Measurements from ENCODE around the gene C2orf42.
"Not testable (repeated sequence)": the region's sequence is repeated elsewhere in the genome, so short reads cannot be mapped to it uniquely, and the experiment has no call there.

The C2orf42 gene

DNA sequence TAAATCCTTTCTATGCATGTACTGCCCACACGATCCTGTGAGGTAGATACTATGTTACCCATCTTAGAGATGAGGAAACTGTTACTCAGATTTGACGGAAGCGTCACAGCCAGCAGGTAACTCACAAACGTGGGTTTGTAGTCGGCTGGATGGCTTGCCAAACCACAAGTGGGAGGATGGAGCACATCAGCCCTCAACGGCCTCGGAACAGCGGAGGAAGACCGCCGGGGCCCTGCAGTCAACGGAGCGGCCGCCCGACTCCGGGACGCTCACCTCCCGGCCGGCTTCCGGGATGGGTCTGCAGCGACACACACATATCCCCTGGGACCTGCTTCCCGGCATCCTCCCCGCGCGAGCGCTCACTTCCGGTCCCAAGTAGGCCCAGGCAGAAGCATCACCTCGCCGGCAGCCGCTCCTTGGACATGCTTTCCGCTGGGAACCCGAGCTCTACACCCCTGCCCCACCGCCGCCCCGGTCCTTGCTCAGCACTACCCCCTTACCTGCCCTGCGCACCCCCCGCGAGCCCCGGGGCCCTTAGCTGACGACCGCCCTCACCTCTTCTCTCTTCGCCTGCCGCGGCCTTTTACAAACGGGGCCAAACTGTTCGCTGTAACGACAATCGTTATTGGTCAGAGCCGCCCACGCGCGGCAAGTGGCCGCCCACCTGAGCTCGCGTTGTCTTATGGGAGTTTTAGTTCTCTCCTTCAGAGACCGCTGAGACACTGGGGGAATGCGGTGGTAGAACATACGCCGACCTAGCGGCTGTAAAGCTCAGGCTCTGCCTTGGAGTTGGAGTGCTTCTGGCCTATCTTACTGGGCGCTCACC, at the start of gene C2orf42:
C2orf42 (minus strand) TSS at position 602 of the 826 bp plus-strand sequence. CDS start 9,034 bp downstream, outside the sequence.
- H3K9ac ChIP-seq (ENCODE audit: low read length in 2 of 2) = peak within 1 kb of the TSS; percentile 79 to 97
- no peaks in the 10 kb centered on the region for H3K9me3 ChIP-seq (ENCODE audit: control insufficient read depth in 2 of 2, low read length in 2 of 2)
- no peaks in the 10 kb centered on the region for H3K27me3 ChIP-seq (ENCODE audit: control insufficient read depth in 1 of 2, insufficient read depth in 2 of 2, low read length in 2 of 2)
- peak within 1 kb of the TSS; percentile 97 for H3K27ac ChIP-seq (ENCODE audit: low read length)
- no peaks in the 10 kb centered on the region for H3K36me3 ChIP-seq (ENCODE audit: control insufficient read depth in 2 of 2, insufficient read depth in 2 of 2, low read length in 2 of 2)
- H3K4me1 ChIP-seq (ENCODE audit: control insufficient read depth, insufficient read depth, low read length) = peaks cover 6% of the 10 kb centered on the region
- peak within 1 kb of the TSS; percentile 78 to 96 for H3K4me3 ChIP-seq (ENCODE audit: low read length in 2 of 2)

DNA sequence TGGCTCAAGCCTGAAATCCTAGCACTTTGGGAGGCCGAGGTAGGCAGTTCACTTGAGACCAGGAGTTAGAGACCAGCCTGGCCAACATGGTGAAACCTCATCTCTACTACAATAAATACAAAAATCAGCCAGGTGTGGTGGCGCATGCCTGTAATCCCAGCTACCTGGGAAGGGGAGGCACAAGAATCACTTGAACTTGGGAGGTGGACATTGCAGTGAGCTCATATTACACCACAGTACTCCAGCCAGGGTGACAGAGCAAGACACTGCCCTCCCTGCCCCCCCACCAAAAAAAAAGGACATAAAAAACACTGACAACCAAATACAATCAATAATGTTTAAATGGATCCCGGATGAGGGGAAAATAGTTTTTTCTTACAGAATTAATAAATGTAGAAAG, 49.8 kb upstream of the C2orf42 start:
- Histone ChIP-seq H3K9ac (ENCODE audit: low read length in 2 of 2) (no peak overlapping the region), H3K9me3 (ENCODE audit: control insufficient read depth in 2 of 2, low read length in 2 of 2) (no peaks in the 10 kb centered on the region), H3K27ac (ENCODE audit: low read length) (no peak overlapping the region), H3K36me3 (ENCODE audit: control insufficient read depth in 2 of 2, insufficient read depth in 2 of 2, low read length in 2 of 2) (peaks cover 0 to 2% of the 10 kb centered on the region in 2 donors), H3K4me1 (ENCODE audit: control insufficient read depth, insufficient read depth, low read length) (peaks cover 3% of the 10 kb centered on the region), H3K4me3 (ENCODE audit: low read length in 2 of 2) (no peak overlapping the region), H3K27me3 (ENCODE audit: control insufficient read depth in 1 of 2, insufficient read depth in 2 of 2, low read length in 2 of 2) (no peaks in the 10 kb centered on the region)

DNA sequence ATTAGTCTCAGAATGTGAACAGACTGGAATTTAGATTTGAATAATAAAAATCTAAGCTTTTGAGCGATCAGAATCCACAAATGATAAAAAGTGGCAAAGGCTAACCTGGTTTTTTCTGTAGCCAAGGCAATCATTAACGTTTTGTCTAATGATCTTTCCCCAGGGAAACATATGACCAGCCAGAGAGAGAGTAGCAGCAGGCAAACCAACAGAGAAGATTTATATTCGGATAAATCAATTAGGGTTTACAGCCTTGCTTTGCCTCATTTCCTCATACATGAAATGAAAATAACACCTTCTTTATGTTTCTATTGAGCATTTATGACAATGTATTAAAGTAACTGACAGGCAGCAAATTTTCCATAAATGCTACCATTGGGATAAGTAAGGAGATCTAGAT, 43.1 kb upstream of the C2orf42 start:
- H3K36me3 ChIP-seq (ENCODE audit: control insufficient read depth in 2 of 2, insufficient read depth in 2 of 2, low read length in 2 of 2) = peaks cover 15 to 17% of the 10 kb centered on the region in 2 donors

DNA sequence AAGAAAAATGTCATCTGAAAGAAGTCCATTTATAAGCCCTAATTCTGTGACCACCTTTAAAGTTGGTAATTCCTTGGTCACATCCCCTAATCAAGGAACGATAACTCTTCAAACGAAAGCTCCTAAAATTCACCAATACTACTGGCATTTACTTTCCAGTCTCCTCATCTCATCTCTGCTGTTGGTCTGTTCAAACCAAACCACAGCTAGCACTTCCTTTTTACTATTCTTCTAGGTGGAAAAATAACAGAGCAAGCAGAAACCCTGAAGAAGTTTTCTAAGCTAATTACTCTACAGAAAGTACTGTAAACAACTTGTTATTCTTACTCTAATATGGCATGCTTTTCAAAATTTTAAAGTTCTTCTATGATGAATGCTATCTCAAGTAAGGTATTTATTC, 36.0 kb upstream of the C2orf42 start:
- H3K36me3 ChIP-seq (ENCODE audit: control insufficient read depth in 2 of 2, insufficient read depth in 2 of 2, low read length in 2 of 2) = peaks cover 30 to 51% of the 10 kb centered on the region in 2 donors
- H3K27ac ChIP-seq (ENCODE audit: low read length) = no peak overlapping the region
- H3K9me3 ChIP-seq (ENCODE audit: control insufficient read depth in 2 of 2, low read length in 2 of 2) = no peaks in the 10 kb centered on the region
- no peak overlapping the region for H3K9ac ChIP-seq (ENCODE audit: low read length in 2 of 2)
- H3K27me3 ChIP-seq (ENCODE audit: control insufficient read depth in 1 of 2, insufficient read depth in 2 of 2, low read length in 2 of 2) = no peaks in the 10 kb centered on the region
- no peak overlapping the region for H3K4me3 ChIP-seq (ENCODE audit: low read length in 2 of 2)
- H3K4me1 ChIP-seq (ENCODE audit: control insufficient read depth, insufficient read depth, low read length) = no peaks in the 10 kb centered on the region

More for the DNA sequence above, 43.1 kb upstream of the C2orf42 start:
- H3K27ac ChIP-seq (ENCODE audit: low read length) = no peak overlapping the region
- no peaks in the 10 kb centered on the region for H3K4me1 ChIP-seq (ENCODE audit: control insufficient read depth, insufficient read depth, low read length)
- no peaks in the 10 kb centered on the region for H3K9me3 ChIP-seq (ENCODE audit: control insufficient read depth in 2 of 2, low read length in 2 of 2)
- H3K27me3 ChIP-seq (ENCODE audit: control insufficient read depth in 1 of 2, insufficient read depth in 2 of 2, low read length in 2 of 2) = no peaks in the 10 kb centered on the region
- no peak overlapping the region for H3K9ac ChIP-seq (ENCODE audit: low read length in 2 of 2)
- H3K4me3 ChIP-seq (ENCODE audit: low read length in 2 of 2) = no peak overlapping the region

DNA sequence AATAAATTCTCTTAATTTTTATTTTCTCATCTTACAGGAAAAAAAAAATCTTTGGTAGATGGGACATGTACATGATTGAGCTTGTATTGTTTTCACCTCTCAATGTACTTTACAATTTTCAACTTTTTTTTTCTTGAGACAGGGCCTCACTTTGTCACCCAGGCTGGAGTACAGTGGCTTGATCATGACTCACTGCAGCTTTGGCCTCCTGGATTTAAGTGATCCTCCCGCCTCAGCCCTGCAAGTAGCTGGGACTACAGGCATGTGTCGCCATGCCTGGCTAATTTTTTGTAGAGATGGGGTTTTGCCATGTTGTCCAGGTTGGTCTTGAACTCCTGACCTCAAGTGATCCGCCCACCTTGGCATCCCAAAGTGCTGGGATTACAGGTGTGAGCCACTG, 32.5 kb upstream of the C2orf42 start:
- not testable (repeated sequence) for H3K27ac ChIP-seq (ENCODE audit: low read length); H3K4me3 ChIP-seq (ENCODE audit: low read length in 2 of 2); H3K4me1 ChIP-seq (ENCODE audit: control insufficient read depth, insufficient read depth, low read length); H3K9me3 ChIP-seq (ENCODE audit: control insufficient read depth in 2 of 2, low read length in 2 of 2); H3K9ac ChIP-seq (ENCODE audit: low read length in 2 of 2); H3K27me3 ChIP-seq (ENCODE audit: control insufficient read depth in 1 of 2, insufficient read depth in 2 of 2, low read length in 2 of 2)
- H3K36me3 ChIP-seq (ENCODE audit: control insufficient read depth in 2 of 2, insufficient read depth in 2 of 2, low read length in 2 of 2) = peaks cover 31 to 50% of the 10 kb centered on the region in 2 donors

DNA sequence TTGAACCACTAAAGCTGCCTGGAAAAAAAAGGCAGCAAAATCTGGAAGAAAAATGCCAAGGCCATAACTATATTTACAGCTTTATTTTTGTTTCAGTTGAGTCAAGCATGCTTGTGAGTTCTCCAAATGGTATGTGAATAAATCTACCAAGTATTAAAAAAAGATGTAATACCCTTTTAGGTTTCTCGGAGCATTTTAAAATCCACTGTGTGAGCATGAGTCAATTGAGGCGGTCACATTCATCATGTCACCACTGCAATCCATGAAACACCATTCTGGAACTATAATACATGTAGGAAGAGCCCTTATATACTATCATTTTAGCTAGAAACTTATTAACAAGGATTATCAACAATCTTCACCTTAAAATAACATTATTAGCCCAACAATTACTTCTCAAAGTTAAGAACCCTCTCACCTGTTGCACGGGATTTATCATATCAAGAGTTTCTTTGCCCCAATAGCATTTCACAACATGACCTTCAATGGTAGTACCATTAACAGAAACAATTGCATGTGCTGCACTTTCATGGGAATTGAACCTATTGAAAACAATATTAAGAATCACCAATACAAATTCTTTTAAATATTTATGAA, 24.2 kb upstream of the C2orf42 start:
- H3K4me1 ChIP-seq (ENCODE audit: control insufficient read depth, insufficient read depth, low read length) = no peaks in the 10 kb centered on the region
- no peaks in the 10 kb centered on the region for H3K9me3 ChIP-seq (ENCODE audit: control insufficient read depth in 2 of 2, low read length in 2 of 2)
- H3K27me3 ChIP-seq (ENCODE audit: control insufficient read depth in 1 of 2, insufficient read depth in 2 of 2, low read length in 2 of 2) = no peaks in the 10 kb centered on the region
- no peak overlapping the region for H3K9ac ChIP-seq (ENCODE audit: low read length in 2 of 2)
- no peak overlapping the region for H3K27ac ChIP-seq (ENCODE audit: low read length)
- H3K4me3 ChIP-seq (ENCODE audit: low read length in 2 of 2) = no peak overlapping the region
- peaks cover 17 to 31% of the 10 kb centered on the region in 2 donors for H3K36me3 ChIP-seq (ENCODE audit: control insufficient read depth in 2 of 2, insufficient read depth in 2 of 2, low read length in 2 of 2)

DNA sequence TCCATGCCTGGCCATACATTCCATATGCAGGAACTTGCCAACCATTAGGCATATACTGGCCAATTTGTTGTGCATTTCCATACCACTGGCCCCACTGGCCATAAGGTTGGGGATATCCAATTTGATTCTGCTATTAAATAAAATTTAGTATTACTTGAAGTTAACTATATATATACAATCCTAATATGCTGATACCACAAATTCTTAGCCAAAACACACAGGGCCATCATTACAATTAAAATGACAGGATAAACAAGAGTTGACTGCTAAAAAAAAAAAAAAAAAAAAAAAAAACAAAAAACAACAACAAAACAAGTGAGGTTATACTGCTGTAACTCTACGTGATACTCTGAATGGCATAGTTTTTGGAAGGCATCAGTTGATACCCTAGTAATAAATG, 23.5 kb upstream of the C2orf42 start:
- H3K36me3 ChIP-seq (ENCODE audit: control insufficient read depth in 2 of 2, insufficient read depth in 2 of 2, low read length in 2 of 2) = peaks cover 13 to 27% of the 10 kb centered on the region in 2 donors

DNA sequence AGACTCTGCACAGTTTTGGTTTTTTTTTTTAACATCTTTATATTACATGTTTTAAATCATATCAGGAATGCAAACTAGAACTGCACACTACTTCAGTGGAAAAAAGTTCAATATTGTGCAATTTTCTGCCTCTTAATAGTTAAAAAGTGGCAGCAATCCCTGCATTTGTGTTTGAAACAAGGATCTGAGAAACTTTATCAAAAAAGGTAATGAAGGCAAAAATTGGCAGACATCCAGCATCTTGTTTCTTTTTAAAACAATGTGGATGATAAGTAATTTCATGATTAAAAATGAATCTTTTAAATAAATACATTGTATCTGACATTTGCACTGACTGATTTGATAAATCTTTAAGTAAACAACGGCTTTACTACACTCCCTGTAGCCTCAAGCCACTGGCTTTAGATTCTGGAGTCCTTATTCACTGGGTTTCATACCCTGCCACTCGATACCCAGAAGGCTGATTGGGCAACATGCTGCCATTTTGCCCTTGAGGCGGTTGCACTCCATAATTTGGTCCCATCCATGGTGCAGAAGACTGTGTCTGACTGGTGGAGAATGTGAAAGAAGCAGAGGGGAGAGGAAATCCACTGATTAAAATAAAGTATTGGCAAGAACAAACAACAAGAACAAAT, 21.6 kb upstream of the C2orf42 start:
- Histone ChIP-seq H3K27me3 (ENCODE audit: control insufficient read depth in 1 of 2, insufficient read depth in 2 of 2, low read length in 2 of 2) (no peaks in the 10 kb centered on the region), H3K4me1 (ENCODE audit: control insufficient read depth, insufficient read depth, low read length) (no peaks in the 10 kb centered on the region), H3K27ac (ENCODE audit: low read length) (no peak overlapping the region), H3K4me3 (ENCODE audit: low read length in 2 of 2) (no peak overlapping the region), H3K36me3 (ENCODE audit: control insufficient read depth in 2 of 2, insufficient read depth in 2 of 2, low read length in 2 of 2) (peaks cover 8 to 15% of the 10 kb centered on the region in 2 donors), H3K9ac (ENCODE audit: low read length in 2 of 2) (no peak overlapping the region), H3K9me3 (ENCODE audit: control insufficient read depth in 2 of 2, low read length in 2 of 2) (no peaks in the 10 kb centered on the region)

More for the DNA sequence above, 23.5 kb upstream of the C2orf42 start:
- Histone ChIP-seq H3K9ac (ENCODE audit: low read length in 2 of 2) (no peak overlapping the region), H3K27me3 (ENCODE audit: control insufficient read depth in 1 of 2, insufficient read depth in 2 of 2, low read length in 2 of 2) (no peaks in the 10 kb centered on the region), H3K9me3 (ENCODE audit: control insufficient read depth in 2 of 2, low read length in 2 of 2) (no peaks in the 10 kb centered on the region), H3K4me1 (ENCODE audit: control insufficient read depth, insufficient read depth, low read length) (no peaks in the 10 kb centered on the region), H3K27ac (ENCODE audit: low read length) (no peak overlapping the region), H3K4me3 (ENCODE audit: low read length in 2 of 2) (no peak overlapping the region)

DNA sequence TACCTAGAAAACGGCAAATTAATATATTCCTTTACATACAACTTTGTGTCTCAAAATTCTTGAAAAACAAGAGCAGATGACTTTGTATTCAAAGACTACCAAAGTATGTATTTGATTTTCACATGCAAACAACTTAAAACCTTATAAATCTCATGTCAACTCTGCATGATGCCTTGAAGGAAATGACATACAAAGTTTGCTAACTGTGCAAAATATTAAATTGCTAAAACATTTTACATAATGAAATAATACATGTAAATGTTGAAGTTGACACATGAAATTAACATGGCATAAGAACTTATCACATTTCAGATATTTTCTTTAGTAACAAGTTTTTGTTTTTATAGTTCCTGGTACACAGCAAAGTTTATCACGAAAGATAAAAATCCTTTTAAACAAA, 20.8 kb upstream of the C2orf42 start:
- Histone ChIP-seq H3K9ac (ENCODE audit: low read length in 2 of 2) (no peak overlapping the region), H3K4me1 (ENCODE audit: control insufficient read depth, insufficient read depth, low read length) (no peaks in the 10 kb centered on the region), H3K4me3 (ENCODE audit: low read length in 2 of 2) (no peak overlapping the region), H3K27ac (ENCODE audit: low read length) (no peak overlapping the region), H3K27me3 (ENCODE audit: control insufficient read depth in 1 of 2, insufficient read depth in 2 of 2, low read length in 2 of 2) (no peaks in the 10 kb centered on the region), H3K36me3 (ENCODE audit: control insufficient read depth in 2 of 2, insufficient read depth in 2 of 2, low read length in 2 of 2) (peaks cover 8 to 12% of the 10 kb centered on the region in 2 donors), H3K9me3 (ENCODE audit: control insufficient read depth in 2 of 2, low read length in 2 of 2) (no peaks in the 10 kb centered on the region)

DNA sequence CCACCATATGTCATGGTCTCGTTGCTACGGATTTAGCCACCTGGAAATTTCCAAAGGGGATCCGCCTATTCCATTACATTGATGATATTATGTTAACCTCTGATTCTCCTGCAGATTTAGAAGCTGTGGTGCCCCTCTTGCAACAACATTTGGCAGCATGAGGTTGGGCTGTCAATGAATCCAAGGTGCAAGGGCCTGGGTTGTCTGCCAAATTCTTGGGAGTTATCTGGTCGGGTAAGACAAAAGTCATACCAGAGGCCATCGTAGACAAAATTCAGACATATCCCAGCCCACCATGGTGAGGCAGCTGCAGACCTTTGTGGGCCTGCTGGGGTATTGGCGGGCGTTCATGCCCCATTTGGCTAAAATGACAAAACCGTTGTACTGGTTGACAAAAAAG, 13.6 kb upstream of the C2orf42 start:
- Histone ChIP-seq H3K9ac (ENCODE audit: low read length in 2 of 2) (no peak overlapping the region), H3K4me3 (ENCODE audit: low read length in 2 of 2) (no peak overlapping the region), H3K27me3 (ENCODE audit: control insufficient read depth in 1 of 2, insufficient read depth in 2 of 2, low read length in 2 of 2) (no peaks in the 10 kb centered on the region), H3K36me3 (ENCODE audit: control insufficient read depth in 2 of 2, insufficient read depth in 2 of 2, low read length in 2 of 2) (no peaks in the 10 kb centered on the region), H3K9me3 (ENCODE audit: control insufficient read depth in 2 of 2, low read length in 2 of 2) (no peaks in the 10 kb centered on the region), H3K4me1 (ENCODE audit: control insufficient read depth, insufficient read depth, low read length) (no peaks in the 10 kb centered on the region), H3K27ac (ENCODE audit: low read length) (no peak overlapping the region)

Data from stomach smooth muscle (tissue), 2 donors.